ENCODE results near the gene NUCKS1. TPM values are rescaled to one million over a fixed set of nuclear protein-coding genes. Genes with fewer than 3 reads are reported as not detected.

The NUCKS1 gene
- total RNA-seq, 1 experiment from 2014 or later = 427 TPM

DNA sequence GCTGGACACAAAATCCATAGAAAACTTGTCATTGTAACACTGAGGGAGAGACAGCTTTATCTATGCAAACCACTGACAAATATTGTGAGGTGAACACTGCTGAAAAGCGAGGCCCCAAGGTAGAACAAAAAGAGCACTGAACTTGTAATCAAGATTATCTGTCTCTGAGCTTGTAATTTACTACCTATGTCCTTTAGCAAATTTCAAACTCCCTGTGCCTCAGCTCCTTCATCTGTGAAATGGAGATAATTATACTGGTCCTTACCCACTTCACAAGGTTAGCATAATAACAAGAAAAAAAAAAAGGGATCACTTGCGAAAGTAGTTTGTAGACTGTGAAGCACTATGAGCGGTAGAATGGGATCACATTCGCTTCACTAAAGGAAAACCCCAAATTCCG, 4.9 kb upstream of the NUCKS1 start:
- Histone ChIP-seq H2BK15ac (ENCODE audit: low read depth, low read length) (no peak overlapping the region), H3K4me1 (ENCODE audit: insufficient read depth, low read length) (no peaks in the 10 kb centered on the region), H2BK5ac (ENCODE audit: insufficient read length, low read length) (no peak overlapping the region), H3K27me3 (ENCODE audit: insufficient read depth, low read length) (no peaks in the 10 kb centered on the region), H3K9me3 (ENCODE audit: control insufficient read depth, low read depth, low read length) (no peaks in the 10 kb centered on the region), H3K79me1 (ENCODE audit: insufficient read depth, low read depth, low read length, poor library complexity, severe bottlenecking) (no peaks in the 10 kb centered on the region), H2BK120ac (ENCODE audit: low read depth, low read length, poor library complexity, severe bottlenecking) (no peak overlapping the region), H2BK12ac (ENCODE audit: insufficient read length, low read depth, low read length) (no peak overlapping the region), H4K20me1 (ENCODE audit: control insufficient read depth, insufficient read depth, insufficient read length) (no peaks in the 10 kb centered on the region), H3K4ac (ENCODE audit: low read depth, low read length) (no peak overlapping the region), H3K4me2 (ENCODE audit: insufficient read depth, insufficient read length, low read length) (no peak overlapping the region), H4K91ac (ENCODE audit: insufficient read length, low read depth, low read length) (no peak overlapping the region), H4K8ac (replicated peaks; ENCODE audit: insufficient read length, low read depth, low read length) (no peak overlapping the region), H2BK20ac (ENCODE audit: low read depth, low read length, poor library complexity, severe bottlenecking) (no peak overlapping the region), H2AFZ (ENCODE audit: low read length) (no peak overlapping the region), H2AK5ac (ENCODE audit: insufficient read length, low read length) (no peak overlapping the region), H4K5ac (ENCODE audit: insufficient read length, low read depth, low read length) (no peak overlapping the region), H3K9ac (ENCODE audit: extremely low read depth, insufficient read length, low read length) (no peak overlapping the region), H3K23me2 (ENCODE audit: insufficient read length, low read depth, low read length, poor library complexity, severe bottlenecking) (no peaks in the 10 kb centered on the region), H3K18ac (ENCODE audit: insufficient read length, low read depth, low read length) (no peak overlapping the region), H3K56ac (ENCODE audit: insufficient read length, low read depth, low read length) (no peak overlapping the region), H3K23ac (ENCODE audit: insufficient read length, low read depth, low read length) (no peak overlapping the region), H3K79me2 (ENCODE audit: insufficient read depth, low read length) (no peaks in the 10 kb centered on the region), H3K27ac (ENCODE audit: insufficient read length, low read depth, low read length) (no peak overlapping the region), H3K14ac (ENCODE audit: insufficient read depth, low read length) (no peak overlapping the region), H3T11ph (ENCODE audit: low read length) (no peak overlapping the region)
- H3K36me3 Mint-ChIP-seq (ENCODE audit: insufficient read depth in 1 of 3, low read depth in 3 of 3) = peaks cover 0 to 2% (median 2%) of the 10 kb centered on the region in 3 experiments; a peak in 3 of 7 replicates
- DNase-seq = no peak
- H3K27me3 Mint-ChIP-seq (ENCODE audit: low read depth) = peaks cover 9% of the 10 kb centered on the region
- H3K4me1 Mint-ChIP-seq = peaks cover 0 to 10% of the 10 kb centered on the region in 2 experiments; a peak in 1 of 4 replicates
- no peak overlapping the region for H3K4me3 Mint-ChIP-seq
- H3K9me3 Mint-ChIP-seq = no peaks in the 10 kb centered on the region; a peak in 1 of 5 replicates
- no peak overlapping the region for H3K27ac Mint-ChIP-seq
- TF ChIP-seq CTCF (conservative IDR thresholded peaks at IDR 0.05) = no peak
- no CpG with 5 or more reads among the region's 5 CpGs for WGBS (ENCODE audit: extremely low coverage, insufficient read length, low lambda C conversion rate)

All from H9 (cell line).